Mucosa of descending colon (tissue), 3 donors: Measurements from ENCODE around the gene SLC25A27. TPM values are rescaled to one million over a fixed set of nuclear protein-coding genes. Genes with fewer than 3 reads are reported as not detected.

Experiments used
- ATAC-seq: fragments of 200-7000 bp; cut with Tn5 transposase; one replicate; pipeline ENCODE4 v1.9.1; 2020; ENCODE audit warnings: mild to moderate bottlenecking, moderate library complexity
- DNase-seq, 3 donors: peaks; one replicate each; pipeline ENCODE4 v3.0.0-alpha.2; 2020
- H3K36me3 ChIP-seq: fragments of 200-600 bp; one replicate; pipeline ENCODE4 v1.8.0; 2021; ENCODE audit warnings: low read depth, mild to moderate bottlenecking
- H3K4me1 ChIP-seq: fragments of 200-600 bp; one replicate; pipeline ENCODE4 v1.8.0; 2021; ENCODE audit warnings: low read depth, mild to moderate bottlenecking
- H3K4me3 ChIP-seq: fragments of 200-600 bp; one replicate; pipeline ENCODE4 v1.8.0; 2021; ENCODE audit warnings: mild to moderate bottlenecking
- H3K9me3 ChIP-seq: fragments of 200-600 bp; one replicate; pipeline ENCODE4 v1.8.0; 2021; ENCODE audit warnings: mild to moderate bottlenecking
- intact Hi-C, 2 donors: fragments of 100-400 bp; cut with DNase I in 1 of 2; cut with micrococcal nuclease in 1 of 2; formaldehyde crosslinking; loops; one replicate each; pipeline versions ENCODE4 v1.11.0 to v1.11.1; 2022; cut with DNase I, micrococcal nuclease
- total RNA-seq, 3 donors: library from RNA; stranded (reverse); fragmentation: NEBNext Ultra II Directional in 2 of 3; extraction: Animal tissue kit (Norgen Biotek cat#: 25700) in 2 of 3; gene quantifications; one replicate each; pipeline versions ENCODE4 v1.2.1 to v1.2.4, GENCODE V29; 2021 to 2023
- TF ChIP-seq, protein P1 (sequence below): fragments of 200-600 bp; IDR thresholded peaks from one replicate; pipeline ENCODE4 v1.8.0; 2022; ENCODE audit warnings: antibody characterized with exemption, mild to moderate bottlenecking
- donor health status: DM: no; HTN: no; CAD: no; lungs with moderate emphysema.
- donor health status: DM: no; HTN: no; CAD: no.
- donor health status: DM: no; HTN: yes; CAD: no.

SLC25A27 gene
- total RNA-seq, 3 donors from 2014 or later = 12.8 to 19.5 (median 19.4) TPM

DNA sequence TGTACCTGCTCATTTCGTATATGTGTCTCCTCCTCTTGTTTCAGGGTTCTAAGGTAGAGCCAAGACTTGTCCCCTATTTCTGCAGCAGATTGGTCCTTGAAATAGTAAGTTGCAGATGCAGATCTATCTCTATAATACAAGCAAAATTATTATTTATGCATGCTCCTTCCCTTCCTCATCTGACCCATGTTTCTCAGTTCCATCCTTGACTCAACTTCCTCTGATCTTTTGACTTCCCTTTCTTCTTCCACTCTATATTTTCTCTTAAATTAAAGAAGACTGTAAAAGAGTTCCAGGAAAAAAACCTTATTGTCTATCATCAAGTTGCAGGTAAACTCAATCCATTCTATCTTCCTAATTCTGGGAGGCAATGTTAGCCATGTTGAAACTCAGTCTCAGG is 58.7 kb downstream of the SLC25A27 start:
- DNase-seq (no peak), ATAC-seq (no peak)
- Histone ChIP-seq H3K36me3 (no peaks in the 10 kb centered on the region), H3K9me3 (no peaks in the 10 kb centered on the region), H3K4me1 (no peaks in the 10 kb centered on the region), H3K4me3 (no peak overlapping the region)
- intact Hi-C loops = no loop called here
- TF ChIP-seq, protein P1, sequence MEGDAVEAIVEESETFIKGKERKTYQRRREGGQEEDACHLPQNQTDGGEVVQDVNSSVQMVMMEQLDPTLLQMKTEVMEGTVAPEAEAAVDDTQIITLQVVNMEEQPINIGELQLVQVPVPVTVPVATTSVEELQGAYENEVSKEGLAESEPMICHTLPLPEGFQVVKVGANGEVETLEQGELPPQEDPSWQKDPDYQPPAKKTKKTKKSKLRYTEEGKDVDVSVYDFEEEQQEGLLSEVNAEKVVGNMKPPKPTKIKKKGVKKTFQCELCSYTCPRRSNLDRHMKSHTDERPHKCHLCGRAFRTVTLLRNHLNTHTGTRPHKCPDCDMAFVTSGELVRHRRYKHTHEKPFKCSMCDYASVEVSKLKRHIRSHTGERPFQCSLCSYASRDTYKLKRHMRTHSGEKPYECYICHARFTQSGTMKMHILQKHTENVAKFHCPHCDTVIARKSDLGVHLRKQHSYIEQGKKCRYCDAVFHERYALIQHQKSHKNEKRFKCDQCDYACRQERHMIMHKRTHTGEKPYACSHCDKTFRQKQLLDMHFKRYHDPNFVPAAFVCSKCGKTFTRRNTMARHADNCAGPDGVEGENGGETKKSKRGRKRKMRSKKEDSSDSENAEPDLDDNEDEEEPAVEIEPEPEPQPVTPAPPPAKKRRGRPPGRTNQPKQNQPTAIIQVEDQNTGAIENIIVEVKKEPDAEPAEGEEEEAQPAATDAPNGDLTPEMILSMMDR = no peak

- no peak for DNase-seq
- no peak for ATAC-seq
- no peaks in the 10 kb centered on the region for H3K9me3 ChIP-seq
- no peak overlapping the region for H3K4me3 ChIP-seq
- H3K36me3 ChIP-seq = no peaks in the 10 kb centered on the region
- no peaks in the 10 kb centered on the region for H3K4me1 ChIP-seq
- TF ChIP-seq, protein P1 = no peak
- intact Hi-C loops = no loop called here
Observed at GRCh38 chr6:46715141-46715540, 62.4 kb downstream of the SLC25A27 start.

DNA sequence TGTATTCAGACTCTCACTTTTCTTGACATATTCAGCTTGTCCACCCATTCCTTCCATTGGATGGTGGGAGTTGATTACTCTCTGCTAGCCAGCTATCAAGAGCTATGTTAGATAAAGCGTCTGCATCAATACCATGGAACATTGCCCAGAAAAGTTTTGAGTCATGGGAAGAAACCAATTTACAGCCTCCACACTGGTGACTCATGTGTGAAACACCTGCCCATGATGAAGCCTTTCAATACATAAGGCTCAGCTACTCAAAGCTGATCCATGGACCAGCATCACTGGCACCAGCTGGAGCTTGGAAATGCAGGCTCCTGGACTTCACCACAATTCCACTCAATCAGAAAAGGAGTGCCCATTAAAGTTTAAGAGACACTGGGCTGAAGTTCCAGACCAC is 66.3 kb downstream of the SLC25A27 start:
- ATAC-seq (peak; percentile 57), DNase-seq (no peak)
- intact Hi-C loops = no loop called here
- no peaks in the 10 kb centered on the region for H3K36me3 ChIP-seq
- TF ChIP-seq, protein P1 = no peak
- no peaks in the 10 kb centered on the region for H3K4me1 ChIP-seq
- no peaks in the 10 kb centered on the region for H3K9me3 ChIP-seq
- H3K4me3 ChIP-seq = no peak overlapping the region

DNA sequence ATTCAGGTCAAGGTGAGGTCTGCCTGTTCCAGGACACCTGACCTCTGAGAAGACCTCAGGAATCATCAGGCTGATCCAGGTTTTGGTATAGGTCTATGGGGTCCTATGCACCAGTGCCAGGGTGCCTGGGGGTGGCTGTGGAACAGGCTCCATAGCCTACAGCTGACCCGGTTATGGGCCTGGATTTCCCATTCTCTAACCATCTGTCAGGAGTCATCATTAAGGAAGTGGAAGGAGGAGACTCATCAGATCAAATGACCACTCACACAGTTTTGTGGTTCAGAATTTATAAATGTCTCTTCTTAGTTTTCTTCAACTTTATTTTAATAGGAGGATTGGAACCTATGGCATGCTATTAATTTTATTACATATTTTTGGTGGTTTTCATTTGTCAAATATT is 67.6 kb downstream of the SLC25A27 start:
- Histone ChIP-seq H3K4me3 (no peak overlapping the region), H3K36me3 (no peaks in the 10 kb centered on the region), H3K4me1 (no peaks in the 10 kb centered on the region), H3K9me3 (no peaks in the 10 kb centered on the region)
- ATAC-seq = no peak
- DNase-seq = no peak
- intact Hi-C loops = no loop called here
- TF ChIP-seq, protein P1 = no peak

Other genes starting within 250 kb of the SLC25A27 start
- 1 to 10 TPM; 5.1 to 6.6 (median 6.1) TPM for gene RCAN2, start 161.5 kb upstream of the SLC25A27 start, total RNA-seq
- gene CYP39A1, start 157 bp upstream of the SLC25A27 start, total RNA-seq = 1 to 10 TPM; 4.1 to 5.3 (median 4.5) TPM
- 1 to 10 TPM in 1 of 3 donors, under 1 TPM in 2; 0.39 to 1.9 (median 0.52) TPM for gene TDRD6, start 34.9 kb downstream of the SLC25A27 start, total RNA-seq
- 1 to 10 TPM; 2.2 to 3.1 (median 3.0) TPM for gene PLA2G7, start 82.4 kb downstream of the SLC25A27 start, total RNA-seq
- gene ANKRD66, start 94.0 kb downstream of the SLC25A27 start, total RNA-seq = not detected
- 100 to 1,000 TPM; 118 to 498 (median 183) TPM for gene MEP1A, start 140.4 kb downstream of the SLC25A27 start, total RNA-seq